HEK293 (cell line): ENCODE results near the gene AMER3.

ENCODE experiments used
- CTCF ChIA-PET: fragments of 350-600 bp; formaldehyde crosslinking; extraction: SDS; loops from one replicate; lab custom pipeline; 2021; ENCODE audit warnings: antibody characterized with exemption; lab: Yijun Ruan, JAX
- POLR2A ChIA-PET: fragments of 300-600 bp; formaldehyde crosslinking; extraction: SDS; loops from one replicate; lab custom pipeline; 2020; ENCODE audit warnings: antibody characterized with exemption, inconsistent platforms; lab: Yijun Ruan, JAX
- H3K27ac ChIP-seq: fragments of 200-500 bp; sonication (Bioruptor generic); 2 replicates; pipeline ENCODE4 v1.5.1; 2014; ENCODE audit warnings: low read depth, low read length, control low read depth, inconsistent platforms; ENCODE audit errors: extremely low read depth
- H3K36me3 ChIP-seq, 2 experiments: fragments of 200-500 bp in 1 of 2; sonication (Bioruptor generic) in 1 of 2; 1 replicate in 1 of 2; 2 replicates in 1 of 2; pipeline ENCODE4 v1.5.1; 2014 to 2017; ENCODE audit warnings: inconsistent platforms in 2 of 2, low read length in 2 of 2; ENCODE audit not compliant: control insufficient read depth in 2 of 2, insufficient read depth in 1 of 2
- H3K4me1 ChIP-seq: fragments of 200-500 bp; sonication (Bioruptor generic); 2 replicates; pipeline ENCODE4 v1.5.1; 2014; ENCODE audit warnings: mild to moderate bottlenecking, low read length, inconsistent platforms; ENCODE audit not compliant: control insufficient read depth, insufficient read depth
- H3K4me3 ChIP-seq: 2 replicates; pipeline ENCODE4 v1.5.1; 2011; ENCODE audit warnings: low read depth, mild to moderate bottlenecking, control low read depth, low read length, moderate library complexity
- H3K9me3 ChIP-seq: fragments of 200-500 bp; sonication (Bioruptor generic); 2 replicates; pipeline ENCODE4 v1.5.1; 2014; ENCODE audit warnings: low read depth, low read length, inconsistent platforms; ENCODE audit not compliant: control insufficient read depth, insufficient read depth
- GLI2 ChIP-seq: fragments of 450-650 bp; formaldehyde crosslinking; IDR thresholded peaks from 2 replicates; pipeline ENCODE4; 2017; ENCODE audit warnings: missing biosample characterization, missing genetic modification characterization, low read depth, borderline replicate concordance
- HOXA7 ChIP-seq: sonication (generic); formaldehyde crosslinking; IDR thresholded peaks from 2 replicates; pipeline ENCODE4 v1.8.1; 2022; ENCODE audit warnings: missing genetic modification reagents, borderline replicate concordance
- KLF1 ChIP-seq: fragments of 450-650 bp; formaldehyde crosslinking; IDR thresholded peaks from 2 replicates; pipeline ENCODE4 v1.5.1; 2016; ENCODE audit warnings: missing biosample characterization, missing genetic modification characterization
- MZF1 ChIP-seq: fragments of 450-650 bp; formaldehyde crosslinking; IDR thresholded peaks from 2 replicates; pipeline ENCODE4 v1.5.1; 2017; ENCODE audit warnings: missing biosample characterization, missing genetic modification characterization, borderline replicate concordance
- SCRT1 ChIP-seq: fragments of 450-650 bp; formaldehyde crosslinking; IDR thresholded peaks from 2 replicates; pipeline ENCODE4 v1.5.1; 2016; ENCODE audit warnings: missing biosample characterization, missing genetic modification characterization, borderline replicate concordance
- TCF7L2 ChIP-seq: IDR thresholded peaks from 2 replicates; pipeline ENCODE4 v1.6.1; 2011; ENCODE audit warnings: low read depth, mild to moderate bottlenecking, inconsistent platforms, low read length, moderate library complexity, borderline replicate concordance
- TSHZ1 ChIP-seq: fragments of 450-650 bp; formaldehyde crosslinking; IDR thresholded peaks from 2 replicates; pipeline ENCODE4 v1.5.1; 2016; ENCODE audit warnings: missing biosample characterization, missing genetic modification characterization, borderline replicate concordance
- ZBTB21 ChIP-seq: fragments of 450-650 bp; formaldehyde crosslinking; IDR thresholded peaks from 2 replicates; pipeline ENCODE4 v1.5.1; 2017; ENCODE audit warnings: missing biosample characterization, missing genetic modification characterization
- ZNF10 ChIP-seq: fragments of 450-650 bp; formaldehyde crosslinking; IDR thresholded peaks from 2 replicates; pipeline ENCODE4 v1.5.1; 2017; ENCODE audit warnings: missing biosample characterization, missing genetic modification characterization
- ZNF133 ChIP-seq: fragments of 450-650 bp; formaldehyde crosslinking; IDR thresholded peaks from 2 replicates; pipeline ENCODE4 v1.5.1; 2016; ENCODE audit warnings: missing biosample characterization, missing genetic modification characterization
- ZNF24 ChIP-seq: fragments of 450-650 bp; formaldehyde crosslinking; IDR thresholded peaks from 2 replicates; pipeline ENCODE4 v1.5.1; 2016; ENCODE audit warnings: missing biosample characterization, missing genetic modification characterization
- ZNF248 ChIP-seq: fragments of 450-650 bp; formaldehyde crosslinking; IDR thresholded peaks from 2 replicates; pipeline ENCODE4 v1.5.1; 2017; ENCODE audit warnings: missing biosample characterization, missing genetic modification characterization
- ZNF354C ChIP-seq: fragments of 450-650 bp; formaldehyde crosslinking; IDR thresholded peaks from 2 replicates; pipeline ENCODE4 v1.5.1; 2016; ENCODE audit warnings: missing biosample characterization, missing genetic modification characterization, low read depth, borderline replicate concordance
- ZNF423 ChIP-seq: fragments of 450-650 bp; formaldehyde crosslinking; IDR thresholded peaks from 2 replicates; pipeline ENCODE4 v1.5.1; 2016; ENCODE audit warnings: missing biosample characterization, missing genetic modification characterization
- ZNF426 ChIP-seq: fragments of 450-650 bp; formaldehyde crosslinking; IDR thresholded peaks from 2 replicates; pipeline ENCODE4 v1.5.1; 2017; ENCODE audit warnings: missing biosample characterization, missing genetic modification characterization, mild to moderate bottlenecking, inconsistent platforms, moderate library complexity
- ZNF529 ChIP-seq: fragments of 450-650 bp; formaldehyde crosslinking; IDR thresholded peaks from 2 replicates; pipeline ENCODE4 v1.5.1; 2017; ENCODE audit warnings: missing genetic modification characterization, missing biosample characterization; ENCODE audit not compliant: insufficient replicate concordance
- ZNF629 ChIP-seq: fragments of 450-650 bp; formaldehyde crosslinking; IDR thresholded peaks from 2 replicates; pipeline ENCODE4 v1.5.1; 2017; ENCODE audit warnings: missing biosample characterization, missing genetic modification characterization
- ZNF639 ChIP-seq: fragments of 450-650 bp; formaldehyde crosslinking; IDR thresholded peaks from 2 replicates; pipeline ENCODE4 v1.5.1; 2016; ENCODE audit warnings: missing biosample characterization, missing genetic modification characterization
- ZNF654 ChIP-seq: fragments of 450-650 bp; formaldehyde crosslinking; IDR thresholded peaks from 2 replicates; pipeline ENCODE4 v1.5.1; 2016; ENCODE audit warnings: low read depth, missing biosample characterization, missing genetic modification characterization
- ZNF658 ChIP-seq: fragments of 450-650 bp; formaldehyde crosslinking; IDR thresholded peaks from 2 replicates; pipeline ENCODE4; 2016; ENCODE audit warnings: missing biosample characterization, missing genetic modification characterization
- ZNF843 ChIP-seq: fragments of 450-650 bp; formaldehyde crosslinking; IDR thresholded peaks from 2 replicates; pipeline ENCODE4 v1.5.1; 2016; ENCODE audit warnings: missing biosample characterization, missing genetic modification characterization
- TF ChIP-seq, protein P1 (sequence below): fragments of 450-650 bp; formaldehyde crosslinking; IDR thresholded peaks from 2 replicates; pipeline ENCODE4 v1.5.1; 2016; ENCODE audit warnings: missing biosample characterization, missing genetic modification characterization
- TF ChIP-seq, protein P2 (sequence below): fragments of 450-650 bp; formaldehyde crosslinking; IDR thresholded peaks from 2 replicates; pipeline ENCODE4 v1.5.1; 2016; ENCODE audit warnings: missing biosample characterization, missing genetic modification characterization
- TF ChIP-seq, protein P3 (sequence below): fragments of 450-650 bp; formaldehyde crosslinking; IDR thresholded peaks from 2 replicates; pipeline ENCODE4 v1.5.1; 2017; ENCODE audit warnings: missing biosample characterization, missing genetic modification characterization
- TF ChIP-seq, protein P4 (sequence below): fragments of 450-650 bp; formaldehyde crosslinking; conservative IDR thresholded peaks from 2 replicates; pipeline ENCODE4 v1.5.1; 2016; ENCODE audit warnings: low read depth, missing biosample characterization, missing genetic modification characterization

Gene AMER3

GRCh38 chr2:130764821-130765115 lies 9.4 kb downstream of the AMER3 start:
- no peaks in the 10 kb centered on the region for H3K4me1 ChIP-seq
- TF ChIP-seq ZNF629 (tag by site-specific recombination) = no peak
- no peak for TF ChIP-seq ZNF529
- TF ChIP-seq KLF1 (tag by site-specific recombination) = no peak
- TF ChIP-seq, protein P1, sequence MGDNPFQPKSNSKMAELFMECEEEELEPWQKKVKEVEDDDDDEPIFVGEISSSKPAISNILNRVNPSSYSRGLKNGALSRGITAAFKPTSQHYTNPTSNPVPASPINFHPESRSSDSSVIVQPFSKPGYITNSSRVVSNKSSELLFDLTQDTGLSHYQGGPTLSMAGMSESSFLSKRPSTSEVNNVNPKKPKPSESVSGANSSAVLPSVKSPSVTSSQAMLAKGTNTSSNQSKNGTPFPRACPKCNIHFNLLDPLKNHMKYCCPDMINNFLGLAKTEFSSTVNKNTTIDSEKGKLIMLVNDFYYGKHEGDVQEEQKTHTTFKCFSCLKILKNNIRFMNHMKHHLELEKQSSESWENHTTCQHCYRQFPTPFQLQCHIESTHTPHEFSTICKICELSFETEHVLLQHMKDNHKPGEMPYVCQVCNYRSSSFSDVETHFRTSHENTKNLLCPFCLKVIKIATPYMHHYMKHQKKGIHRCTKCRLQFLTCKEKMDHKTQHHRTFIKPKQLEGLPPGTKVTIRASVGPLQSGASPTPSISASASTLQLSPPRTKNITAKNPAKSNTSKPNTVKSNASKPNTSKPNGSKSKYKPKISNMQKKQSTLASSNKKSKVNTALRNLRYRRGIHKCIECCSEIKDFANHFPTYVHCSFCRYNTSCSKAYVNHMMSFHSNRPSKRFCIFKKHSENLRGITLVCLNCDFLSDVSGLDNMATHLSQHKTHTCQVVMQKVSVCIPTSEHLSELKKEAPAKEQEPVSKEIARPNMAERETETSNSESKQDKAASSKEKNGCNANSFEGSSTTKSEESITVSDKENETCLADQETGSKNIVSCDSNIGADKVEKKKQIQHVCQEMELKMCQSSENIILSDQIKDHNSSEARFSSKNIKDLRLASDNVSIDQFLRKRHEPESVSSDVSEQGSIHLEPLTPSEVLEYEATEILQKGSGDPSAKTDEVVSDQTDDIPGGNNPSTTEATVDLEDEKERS (tag by site-specific recombination) = no peak
- TF ChIP-seq, protein P2, sequence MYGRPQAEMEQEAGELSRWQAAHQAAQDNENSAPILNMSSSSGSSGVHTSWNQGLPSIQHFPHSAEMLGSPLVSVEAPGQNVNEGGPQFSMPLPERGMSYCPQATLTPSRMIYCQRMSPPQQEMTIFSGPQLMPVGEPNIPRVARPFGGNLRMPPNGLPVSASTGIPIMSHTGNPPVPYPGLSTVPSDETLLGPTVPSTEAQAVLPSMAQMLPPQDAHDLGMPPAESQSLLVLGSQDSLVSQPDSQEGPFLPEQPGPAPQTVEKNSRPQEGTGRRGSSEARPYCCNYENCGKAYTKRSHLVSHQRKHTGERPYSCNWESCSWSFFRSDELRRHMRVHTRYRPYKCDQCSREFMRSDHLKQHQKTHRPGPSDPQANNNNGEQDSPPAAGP (tag by site-specific recombination) = no peak
- TF ChIP-seq ZNF639 (tag by site-specific recombination) = no peak
- TF ChIP-seq HOXA7 (CRISPR knock-in tag) = no peak
- TF ChIP-seq ZNF423 (tag by site-specific recombination) = no peak
- no peak for TF ChIP-seq ZNF654 (tag by site-specific recombination)
- TF ChIP-seq, protein P3, sequence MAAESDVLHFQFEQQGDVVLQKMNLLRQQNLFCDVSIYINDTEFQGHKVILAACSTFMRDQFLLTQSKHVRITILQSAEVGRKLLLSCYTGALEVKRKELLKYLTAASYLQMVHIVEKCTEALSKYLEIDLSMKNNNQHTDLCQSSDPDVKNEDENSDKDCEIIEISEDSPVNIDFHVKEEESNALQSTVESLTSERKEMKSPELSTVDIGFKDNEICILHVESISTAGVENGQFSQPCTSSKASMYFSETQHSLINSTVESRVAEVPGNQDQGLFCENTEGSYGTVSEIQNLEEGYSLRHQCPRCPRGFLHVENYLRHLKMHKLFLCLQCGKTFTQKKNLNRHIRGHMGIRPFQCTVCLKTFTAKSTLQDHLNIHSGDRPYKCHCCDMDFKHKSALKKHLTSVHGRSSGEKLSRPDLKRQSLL = no peak
- no peak for TF ChIP-seq ZNF354C
- TF ChIP-seq SCRT1 = no peak
- TF ChIP-seq ZNF843 = no peak
- no peak for TF ChIP-seq ZNF248 (tag by site-specific recombination)
- TF ChIP-seq, protein P4, sequence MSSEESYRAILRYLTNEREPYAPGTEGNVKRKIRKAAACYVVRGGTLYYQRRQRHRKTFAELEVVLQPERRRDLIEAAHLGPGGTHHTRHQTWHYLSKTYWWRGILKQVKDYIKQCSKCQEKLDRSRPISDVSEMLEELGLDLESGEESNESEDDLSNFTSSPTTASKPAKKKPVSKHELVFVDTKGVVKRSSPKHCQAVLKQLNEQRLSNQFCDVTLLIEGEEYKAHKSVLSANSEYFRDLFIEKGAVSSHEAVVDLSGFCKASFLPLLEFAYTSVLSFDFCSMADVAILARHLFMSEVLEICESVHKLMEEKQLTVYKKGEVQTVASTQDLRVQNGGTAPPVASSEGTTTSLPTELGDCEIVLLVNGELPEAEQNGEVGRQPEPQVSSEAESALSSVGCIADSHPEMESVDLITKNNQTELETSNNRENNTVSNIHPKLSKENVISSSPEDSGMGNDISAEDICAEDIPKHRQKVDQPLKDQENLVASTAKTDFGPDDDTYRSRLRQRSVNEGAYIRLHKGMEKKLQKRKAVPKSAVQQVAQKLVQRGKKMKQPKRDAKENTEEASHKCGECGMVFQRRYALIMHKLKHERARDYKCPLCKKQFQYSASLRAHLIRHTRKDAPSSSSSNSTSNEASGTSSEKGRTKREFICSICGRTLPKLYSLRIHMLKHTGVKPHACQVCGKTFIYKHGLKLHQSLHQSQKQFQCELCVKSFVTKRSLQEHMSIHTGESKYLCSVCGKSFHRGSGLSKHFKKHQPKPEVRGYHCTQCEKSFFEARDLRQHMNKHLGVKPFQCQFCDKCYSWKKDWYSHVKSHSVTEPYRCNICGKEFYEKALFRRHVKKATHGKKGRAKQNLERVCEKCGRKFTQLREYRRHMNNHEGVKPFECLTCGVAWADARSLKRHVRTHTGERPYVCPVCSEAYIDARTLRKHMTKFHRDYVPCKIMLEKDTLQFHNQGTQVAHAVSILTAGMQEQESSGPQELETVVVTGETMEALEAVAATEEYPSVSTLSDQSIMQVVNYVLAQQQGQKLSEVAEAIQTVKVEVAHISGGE = no peak
- no peak for TF ChIP-seq ZNF133
- TF ChIP-seq ZNF24 (tag by site-specific recombination) = no peak
- H3K36me3 ChIP-seq = no peaks in the 10 kb centered on the region
- no peak overlapping the region for H3K27ac ChIP-seq
- H3K4me3 ChIP-seq = no peak overlapping the region
- H3K9me3 ChIP-seq = no peaks in the 10 kb centered on the region
- POLR2A ChIA-PET = no interaction called here
- CTCF ChIA-PET = no interaction called here

GRCh38 chr2:130765464-130765863 lies 10.1 kb downstream of the AMER3 start:
- Histone ChIP-seq H3K9me3 (no peaks in the 10 kb centered on the region), H3K4me1 (no peaks in the 10 kb centered on the region), H3K27ac (no peak overlapping the region), H3K36me3 (no peaks in the 10 kb centered on the region), H3K4me3 (no peak overlapping the region)
- CTCF ChIA-PET = no interaction called here
- POLR2A ChIA-PET = no interaction called here
- TF ChIP-seq TCF7L2 = no peak
- no peak for TF ChIP-seq ZBTB21
- TF ChIP-seq ZNF426 (tag by site-specific recombination) = no peak
- no peak for TF ChIP-seq TSHZ1 (tag by site-specific recombination)
- no peak for TF ChIP-seq GLI2
- no peak for TF ChIP-seq ZNF10 (tag by site-specific recombination)
- no peak for TF ChIP-seq ZNF658 (tag by site-specific recombination)
- no peak for TF ChIP-seq MZF1 (tag by site-specific recombination)
